Stimulated activated naive CD8-positive, alpha-beta T cell treated with anti-CD3 and anti-CD28 coated beads, Interleukin-15, amount 100 ng/mL, for 72 hours (primary cell): ENCODE measurements around the gene FSTL3.

Source experiments
- ATAC-seq: fragments of 150-1000 bp; cut with Tn5 transposase; 2 replicates; pipeline ENCODE4 v1.10.0; 2021; ENCODE audit warnings: mild to moderate bottlenecking, moderate library complexity
- DNase-seq, 2 donors: peaks; one replicate each; pipeline ENCODE4 v3.0.0; 2021 to 2022
- H3K27ac Mint-ChIP-seq, 2 donors: one replicate each; pipeline ENCODE4 v1.8.0; 2022; ENCODE audit warnings: mild to moderate bottlenecking in 2 of 2, mixed read lengths in 2 of 2, moderate library complexity in 2 of 2
- H3K27me3 Mint-ChIP-seq: one replicate; pipeline ENCODE4 v1.8.0; 2022; ENCODE audit warnings: mixed read lengths
- H3K4me1 Mint-ChIP-seq: one replicate; pipeline ENCODE4 v1.8.0; 2022; ENCODE audit warnings: mild to moderate bottlenecking, mixed read lengths
- H3K4me3 Mint-ChIP-seq, 2 donors: one replicate each; pipeline ENCODE4 v1.8.0; 2022; ENCODE audit warnings: mild to moderate bottlenecking in 2 of 2, mixed read lengths in 2 of 2, moderate library complexity in 1 of 2
- H3K9me3 Mint-ChIP-seq, 2 donors: one replicate each; pipeline ENCODE4 v1.8.0; 2022; ENCODE audit warnings: mixed read lengths in 2 of 2

FSTL3 gene

DNA sequence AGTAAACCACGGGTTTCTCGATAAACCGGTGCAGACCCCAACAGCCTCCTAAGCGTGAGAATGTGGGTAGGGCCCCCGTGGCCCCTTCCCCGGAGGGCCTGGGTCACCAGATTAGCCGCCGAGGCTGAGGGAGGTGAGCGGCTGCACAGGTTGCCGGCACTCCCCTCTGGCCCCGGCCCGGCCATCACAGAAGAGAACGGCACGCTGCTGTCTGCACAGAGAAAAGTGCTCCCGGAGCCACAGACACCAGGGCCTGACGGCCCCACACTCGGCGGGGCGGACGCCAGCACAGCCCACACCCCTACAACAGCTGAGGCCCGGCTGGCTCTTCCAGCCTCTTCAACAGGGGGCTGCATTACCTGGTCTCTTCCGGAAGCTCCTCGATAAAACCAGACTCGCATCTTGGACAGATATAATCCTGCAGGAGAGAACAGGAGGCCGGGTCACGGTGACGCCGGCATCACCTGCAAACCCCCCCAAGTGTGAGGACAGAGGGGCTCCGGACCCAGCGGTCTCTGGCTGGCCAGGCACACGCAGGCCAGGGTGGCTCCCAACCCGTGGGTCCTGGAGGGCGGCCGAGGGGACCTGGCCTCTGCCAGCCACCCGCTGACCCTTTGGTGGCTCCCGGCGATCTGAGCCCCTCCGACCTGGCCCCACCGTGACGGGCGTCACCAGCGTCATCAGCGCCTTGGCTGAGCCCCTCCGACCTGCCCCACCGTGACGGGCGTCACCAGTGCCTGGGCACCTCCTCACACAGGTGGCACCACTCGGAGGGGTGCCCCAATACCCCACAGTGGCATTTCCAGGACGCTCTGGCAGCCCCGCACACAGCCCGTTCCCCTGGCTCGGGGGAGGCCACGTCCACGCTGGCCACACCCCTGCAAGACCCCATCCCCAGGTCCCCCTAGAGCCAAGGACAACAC, 23.5 kb upstream of the FSTL3 start:
- peaks cover 31% of the 10 kb centered on the region for H3K4me1 Mint-ChIP-seq
- DNase-seq (no peak), ATAC-seq (peak; percentile 17)
- H3K4me3 Mint-ChIP-seq, result no peak overlapping the region
- no peak overlapping the region for H3K27ac Mint-ChIP-seq
- no peaks in the 10 kb centered on the region for H3K9me3 Mint-ChIP-seq
- H3K27me3 Mint-ChIP-seq, result no peaks in the 10 kb centered on the region

DNA sequence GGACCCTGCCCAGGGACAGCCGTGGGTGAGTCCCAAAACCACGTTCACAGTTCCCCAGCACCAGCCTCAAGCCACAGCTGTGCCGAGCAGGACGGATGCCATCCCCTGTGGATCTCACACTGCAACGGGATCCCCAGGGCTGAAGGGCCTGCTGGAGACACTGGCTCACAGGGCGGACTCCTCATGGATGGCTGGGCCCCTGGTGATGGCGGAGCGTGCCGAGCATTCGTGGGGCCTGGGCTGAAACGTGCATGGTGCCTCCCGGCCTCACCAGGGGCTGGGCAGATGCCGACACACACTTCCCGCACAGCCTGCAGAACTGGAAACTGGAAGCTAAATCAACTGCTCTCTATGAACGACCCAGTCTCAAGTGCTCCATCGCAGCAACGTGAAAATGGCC, 22.8 kb upstream of the FSTL3 start:
- H3K27ac Mint-ChIP-seq, result no peak overlapping the region
- no peak overlapping the region for H3K4me3 Mint-ChIP-seq
- peaks cover 36% of the 10 kb centered on the region for H3K4me1 Mint-ChIP-seq

DNA sequence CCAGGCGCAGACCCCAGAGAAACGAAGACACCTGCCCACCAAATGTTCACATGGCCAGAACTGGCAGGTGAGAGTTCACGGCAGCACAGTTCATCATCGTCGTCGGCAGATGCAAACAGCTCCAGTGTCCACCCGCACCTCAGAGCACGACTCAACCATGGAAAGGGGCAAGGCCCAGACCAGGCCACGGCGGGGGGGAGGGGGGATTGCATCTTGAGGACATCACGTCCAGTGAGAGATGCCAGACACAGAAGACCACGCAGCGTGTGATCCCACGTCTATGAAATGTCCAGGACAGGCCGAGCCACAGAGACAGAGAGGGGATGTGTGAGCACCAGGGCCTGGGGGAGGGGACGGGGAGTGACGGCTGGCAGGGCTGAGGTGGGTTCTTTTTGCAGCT, 20.5 kb upstream of the FSTL3 start:
- H3K4me1 Mint-ChIP-seq, result peaks cover 58% of the 10 kb centered on the region
- no peak for DNase-seq
- no peak for ATAC-seq
- H3K27ac Mint-ChIP-seq, result peak overlapping the region in 1 of 2 donors; percentile 69
- H3K27me3 Mint-ChIP-seq, result no peaks in the 10 kb centered on the region
- no peak overlapping the region for H3K4me3 Mint-ChIP-seq
- H3K9me3 Mint-ChIP-seq, result no peaks in the 10 kb centered on the region

More for the DNA sequence above, 22.8 kb upstream of the FSTL3 start:
- ATAC-seq (no peak), DNase-seq (no peak)
- Mint-ChIP-seq H3K27me3 (no peaks in the 10 kb centered on the region), H3K9me3 (no peaks in the 10 kb centered on the region)

DNA sequence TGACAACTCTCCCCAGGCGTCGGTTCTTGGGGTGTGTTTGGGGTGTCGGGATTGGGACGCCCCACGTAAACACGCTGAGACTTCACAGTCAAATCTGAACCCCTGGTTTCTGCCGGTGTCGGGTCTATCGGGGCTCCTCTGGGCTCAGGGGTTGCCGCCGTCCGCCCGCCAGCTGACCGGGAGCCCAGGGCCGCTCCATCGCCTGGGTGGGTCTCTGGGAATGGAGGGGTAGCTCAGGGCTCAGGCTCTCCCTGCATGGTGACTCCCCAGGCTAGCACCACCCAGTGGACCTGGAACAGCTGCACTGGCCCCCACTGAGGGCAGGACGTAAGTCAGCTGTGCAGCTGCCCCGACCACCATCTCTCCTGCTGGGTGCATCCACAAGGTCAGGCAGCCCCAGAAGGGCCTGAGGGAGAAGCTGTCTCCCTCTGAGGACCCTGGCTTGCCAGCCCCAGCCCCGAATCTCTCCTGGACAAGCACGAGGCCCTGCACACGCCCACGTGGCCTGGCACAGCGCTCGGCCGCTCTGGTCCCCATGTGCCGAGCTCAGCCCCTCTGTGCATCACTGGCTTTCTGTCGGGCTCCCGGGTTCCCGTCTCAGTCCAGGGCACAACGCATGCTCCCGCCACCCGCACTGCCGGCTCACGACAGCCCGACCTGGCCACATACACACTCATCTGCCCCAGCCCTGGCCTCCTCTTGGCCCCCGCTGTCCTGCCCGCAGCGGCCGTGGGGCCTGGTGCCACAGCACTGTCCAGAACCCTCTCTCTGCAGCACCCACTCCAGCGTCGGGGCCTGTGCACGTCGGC, 19.2 kb upstream of the FSTL3 start:
- Mint-ChIP-seq H3K27ac (peak overlapping the region; percentile 33 to 94), H3K4me1 (peaks cover 64% of the 10 kb centered on the region), H3K27me3 (no peaks in the 10 kb centered on the region), H3K9me3 (no peaks in the 10 kb centered on the region), H3K4me3 (no peak overlapping the region)
- DNase-seq, result no peak
- no peak for ATAC-seq

DNA sequence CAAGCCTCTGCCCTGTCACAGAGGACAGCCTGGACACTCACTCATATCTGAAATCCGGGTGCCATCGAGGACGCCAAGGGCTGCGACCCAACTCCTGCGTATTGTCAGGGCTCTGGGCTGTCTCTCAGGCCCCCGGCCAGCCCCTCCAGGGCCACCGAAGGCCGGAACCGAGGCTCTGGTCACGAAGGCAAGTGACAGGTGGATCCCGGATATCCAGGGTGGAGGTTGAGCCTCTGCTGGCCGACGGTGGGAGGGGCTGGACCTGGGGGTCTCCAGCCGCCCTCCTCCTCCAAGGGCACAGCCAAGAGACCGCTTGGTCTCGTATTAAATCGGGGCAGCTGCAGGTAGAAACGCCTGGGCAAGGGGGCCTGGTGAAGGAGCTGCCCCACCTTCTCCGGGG, 18.6 kb upstream of the FSTL3 start:
- no peaks in the 10 kb centered on the region for H3K9me3 Mint-ChIP-seq
- DNase-seq, result no peak
- peaks cover 64% of the 10 kb centered on the region for H3K4me1 Mint-ChIP-seq
- H3K4me3 Mint-ChIP-seq, result no peak overlapping the region
- H3K27ac Mint-ChIP-seq, result peak overlapping the region in 1 of 2 donors; percentile 94
- no peaks in the 10 kb centered on the region for H3K27me3 Mint-ChIP-seq
- ATAC-seq, result no peak

DNA sequence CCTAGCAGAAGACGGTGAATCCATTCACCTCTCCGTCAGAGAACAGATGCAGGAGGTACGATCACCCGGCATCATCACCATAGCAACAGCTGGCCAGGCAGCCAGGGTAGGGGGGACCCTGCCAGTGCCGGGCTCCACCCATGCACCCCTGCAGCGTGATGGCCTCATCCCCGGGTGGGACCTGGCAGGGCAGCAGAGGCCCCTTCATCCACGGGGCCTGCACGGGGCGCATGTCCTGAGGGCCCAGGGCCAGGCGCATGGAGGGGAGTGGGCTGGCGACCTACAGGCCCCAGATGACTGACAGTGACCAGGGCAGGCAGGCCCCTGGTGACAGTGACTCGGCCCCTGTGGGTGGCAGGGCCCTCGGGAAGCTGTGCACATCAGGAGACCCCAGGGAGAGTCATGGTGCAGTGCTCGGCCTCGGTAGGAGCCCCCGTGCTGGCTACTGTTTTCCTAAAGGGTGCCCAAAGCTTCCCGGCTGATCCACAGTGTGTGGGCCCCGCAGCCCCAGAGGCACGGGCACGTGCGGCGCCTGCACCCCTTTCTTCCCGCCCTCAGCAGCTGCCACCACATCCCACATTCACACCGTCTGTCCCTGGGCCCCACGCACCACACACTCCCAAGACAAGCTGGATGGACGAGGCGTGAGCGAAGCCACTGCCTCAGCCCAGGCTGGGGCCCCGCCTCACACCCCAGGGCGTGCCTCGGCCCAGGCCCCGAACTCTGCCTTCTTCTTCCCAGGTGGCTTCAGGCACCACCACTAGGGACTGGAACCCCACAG, 17.9 kb upstream of the FSTL3 start:
- H3K4me1 Mint-ChIP-seq, result peaks cover 65% of the 10 kb centered on the region

DNA sequence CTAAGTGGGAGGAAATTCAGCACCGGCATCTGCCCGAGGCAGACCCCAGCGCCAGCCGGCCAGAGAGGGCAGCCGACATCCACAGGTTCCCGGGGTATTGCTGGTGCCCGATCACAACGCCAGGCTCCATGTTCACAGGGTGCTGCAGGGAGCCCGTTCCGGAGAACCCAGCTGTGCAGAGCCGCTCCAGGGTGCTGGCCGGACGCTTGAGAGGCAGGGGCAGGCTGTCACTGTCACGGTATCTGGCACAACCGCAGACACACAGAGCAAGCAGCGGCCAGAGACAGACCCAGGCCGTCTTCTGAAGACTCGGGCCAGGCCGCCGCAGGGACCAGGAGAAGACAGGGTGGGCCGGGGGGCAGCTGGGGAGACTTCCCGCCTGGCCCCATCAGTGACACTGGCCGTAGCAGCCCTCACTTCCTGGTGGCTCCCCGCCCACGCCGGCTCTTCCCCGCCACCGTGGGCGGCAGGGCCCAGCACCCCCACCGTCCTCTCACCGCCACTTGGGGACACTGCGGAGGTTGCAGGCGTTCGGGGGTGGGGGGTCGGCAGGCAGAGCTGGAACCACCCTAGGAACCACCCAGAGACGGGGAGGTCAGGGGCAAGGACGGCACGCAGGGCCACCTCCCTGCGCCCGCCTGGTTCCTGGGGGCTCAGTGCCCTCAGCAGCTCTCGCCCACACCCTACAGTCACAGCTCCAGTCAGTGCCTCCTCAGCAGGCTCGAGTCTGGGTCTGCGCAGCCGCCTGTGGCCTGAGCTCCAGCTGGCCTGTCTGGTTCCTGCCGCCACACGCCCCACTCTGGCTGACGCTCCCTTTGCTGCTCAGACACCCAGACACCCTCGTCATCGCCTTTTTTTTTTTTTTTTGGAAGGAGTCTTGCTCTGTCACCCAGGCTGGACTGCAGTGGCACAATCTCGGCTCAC, 17.0 kb upstream of the FSTL3 start:
- Mint-ChIP-seq H3K9me3 (no peaks in the 10 kb centered on the region), H3K4me3 (peak overlapping the region; percentile 96 to 97), H3K27ac (peak overlapping the region; percentile 65 to 95), H3K4me1 (peaks cover 73% of the 10 kb centered on the region), H3K27me3 (no peaks in the 10 kb centered on the region)
- DNase-seq (no peak), ATAC-seq (no peak)

More for the DNA sequence above, 17.9 kb upstream of the FSTL3 start:
- no peak for DNase-seq
- no peak for ATAC-seq
- H3K27me3 Mint-ChIP-seq, result no peaks in the 10 kb centered on the region
- peak overlapping the region; percentile 3 to 96 for H3K4me3 Mint-ChIP-seq
- peak overlapping the region in 1 of 2 donors; percentile 48 for H3K27ac Mint-ChIP-seq
- H3K9me3 Mint-ChIP-seq, result no peaks in the 10 kb centered on the region

DNA sequence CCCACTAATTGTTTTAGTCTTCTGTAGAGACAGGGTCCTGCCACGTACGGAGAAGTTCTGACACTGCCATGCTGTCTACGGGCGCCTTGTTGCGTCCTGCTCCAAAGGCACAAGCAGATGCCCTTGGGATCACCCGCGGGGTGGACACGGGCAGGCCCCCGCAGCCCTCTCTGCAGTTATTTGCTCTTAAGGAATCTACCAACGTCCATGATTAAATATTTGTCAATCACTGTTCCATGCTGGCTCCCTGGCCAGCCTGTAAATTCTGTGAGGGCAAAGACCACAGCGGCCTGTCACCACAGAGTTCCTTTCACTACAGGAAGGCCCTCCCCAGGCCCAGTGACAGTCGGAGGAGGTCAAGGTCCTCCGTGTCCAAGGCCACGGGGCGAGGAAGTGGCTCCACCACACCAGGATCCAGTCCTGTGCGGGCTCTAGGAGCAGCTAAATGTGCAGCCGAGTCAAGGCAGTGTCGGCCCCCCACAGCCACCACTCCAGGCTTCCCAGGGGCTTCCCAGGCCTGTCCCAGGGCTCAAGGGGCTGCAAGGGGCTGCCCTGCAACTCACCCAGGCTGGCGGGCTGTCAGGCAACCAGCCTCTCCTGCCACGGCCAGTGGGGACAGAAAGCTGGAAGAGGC, 15.3 kb upstream of the FSTL3 start:
- peak overlapping the region; percentile 96 to 97 for H3K4me3 Mint-ChIP-seq
- ATAC-seq (peak; percentile 6), DNase-seq (no peak)
- no peaks in the 10 kb centered on the region for H3K27me3 Mint-ChIP-seq
- peaks cover 70% of the 10 kb centered on the region for H3K4me1 Mint-ChIP-seq
- no peaks in the 10 kb centered on the region for H3K9me3 Mint-ChIP-seq
- peak overlapping the region; percentile 84 to 98 for H3K27ac Mint-ChIP-seq

DNA sequence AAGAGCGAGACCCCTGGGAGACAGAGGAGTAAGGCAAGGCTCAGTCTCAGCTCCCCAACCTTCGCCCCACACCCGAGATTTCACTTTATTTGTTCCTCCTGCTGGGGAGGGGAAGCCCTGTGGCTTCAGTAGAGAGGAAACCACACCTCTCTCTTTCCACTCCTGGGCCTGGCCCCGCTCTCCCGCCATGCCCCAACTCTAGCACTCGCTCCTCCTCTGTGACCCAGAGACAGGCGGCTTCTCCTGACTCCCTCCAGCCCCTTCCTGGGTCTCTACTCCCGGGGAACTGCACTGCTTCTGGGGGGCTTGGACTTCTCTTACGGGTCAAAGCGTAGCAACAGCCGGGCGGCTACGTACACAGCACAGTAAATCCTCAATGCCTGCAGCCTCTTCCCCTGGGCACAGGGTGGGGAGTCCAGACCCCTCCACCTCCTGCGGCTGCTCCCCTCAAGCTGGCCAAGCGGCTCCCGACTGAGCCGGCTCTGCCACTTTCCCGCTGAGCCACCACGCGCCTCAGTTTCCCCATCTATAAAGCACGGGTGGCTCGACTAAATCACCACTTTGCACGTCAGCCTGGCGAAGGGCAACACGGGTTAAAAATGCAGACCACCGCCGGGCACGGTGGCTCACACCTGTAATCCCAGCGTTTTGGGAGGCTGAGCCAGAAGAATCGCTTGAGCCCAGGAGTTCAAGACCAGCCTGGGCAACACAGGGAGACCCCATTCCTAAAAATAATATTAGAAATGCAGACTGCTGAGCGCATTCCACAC, 14.6 kb upstream of the FSTL3 start:
- Mint-ChIP-seq H3K27ac (peak overlapping the region; percentile 89 to 98), H3K4me1 (peaks cover 63% of the 10 kb centered on the region), H3K9me3 (no peaks in the 10 kb centered on the region), H3K27me3 (no peaks in the 10 kb centered on the region), H3K4me3 (peak overlapping the region; percentile 96 to 97)
- DNase-seq, result peak; percentile 58 to 72
- peak; percentile 70 for ATAC-seq

DNA sequence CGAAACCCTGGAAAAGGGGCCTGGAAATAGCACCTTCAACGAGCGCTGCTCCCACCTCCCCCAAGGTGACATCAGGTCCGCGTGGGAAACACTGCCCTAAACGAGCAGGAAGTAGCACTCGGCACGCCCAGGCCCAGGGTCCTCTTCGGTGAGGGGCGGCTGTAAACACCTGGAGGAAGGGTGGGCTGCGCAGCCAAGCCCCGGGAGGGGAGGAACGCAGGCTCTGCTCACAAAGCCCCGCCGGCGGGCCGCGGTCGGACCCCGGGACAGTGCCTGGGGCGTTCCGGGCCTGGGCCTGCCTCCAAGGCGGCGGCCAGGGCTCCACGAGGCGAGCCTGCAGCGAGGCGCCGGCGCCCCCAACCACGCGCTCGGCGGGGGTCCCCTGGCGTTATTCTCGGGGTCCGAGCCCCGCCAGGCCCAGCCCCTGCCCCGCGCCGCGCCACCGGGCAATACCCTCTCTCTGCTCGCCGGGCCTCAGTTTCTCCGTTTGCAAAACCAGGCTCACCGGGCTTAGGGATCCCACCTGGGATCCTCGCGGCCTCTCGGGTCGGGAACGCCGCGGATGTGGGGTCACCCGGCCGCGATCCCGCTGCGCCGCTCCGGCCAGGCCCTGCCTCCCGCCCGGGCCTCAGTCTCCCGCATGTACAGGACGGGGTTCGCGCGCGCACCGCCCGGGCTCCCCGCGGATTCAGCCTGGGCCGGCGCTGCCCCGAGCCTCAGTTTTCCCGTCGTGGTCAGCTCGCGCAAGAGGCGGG, 13.8 kb upstream of the FSTL3 start:
- peaks cover 57% of the 10 kb centered on the region for H3K4me1 Mint-ChIP-seq
- H3K9me3 Mint-ChIP-seq, result no peaks in the 10 kb centered on the region
- H3K27ac Mint-ChIP-seq, result peak overlapping the region; percentile 89 to 98
- peak; percentile 36 for ATAC-seq
- H3K4me3 Mint-ChIP-seq, result peak overlapping the region; percentile 96 to 97
- DNase-seq, result peak; percentile 56 to 69
- no peaks in the 10 kb centered on the region for H3K27me3 Mint-ChIP-seq

DNA sequence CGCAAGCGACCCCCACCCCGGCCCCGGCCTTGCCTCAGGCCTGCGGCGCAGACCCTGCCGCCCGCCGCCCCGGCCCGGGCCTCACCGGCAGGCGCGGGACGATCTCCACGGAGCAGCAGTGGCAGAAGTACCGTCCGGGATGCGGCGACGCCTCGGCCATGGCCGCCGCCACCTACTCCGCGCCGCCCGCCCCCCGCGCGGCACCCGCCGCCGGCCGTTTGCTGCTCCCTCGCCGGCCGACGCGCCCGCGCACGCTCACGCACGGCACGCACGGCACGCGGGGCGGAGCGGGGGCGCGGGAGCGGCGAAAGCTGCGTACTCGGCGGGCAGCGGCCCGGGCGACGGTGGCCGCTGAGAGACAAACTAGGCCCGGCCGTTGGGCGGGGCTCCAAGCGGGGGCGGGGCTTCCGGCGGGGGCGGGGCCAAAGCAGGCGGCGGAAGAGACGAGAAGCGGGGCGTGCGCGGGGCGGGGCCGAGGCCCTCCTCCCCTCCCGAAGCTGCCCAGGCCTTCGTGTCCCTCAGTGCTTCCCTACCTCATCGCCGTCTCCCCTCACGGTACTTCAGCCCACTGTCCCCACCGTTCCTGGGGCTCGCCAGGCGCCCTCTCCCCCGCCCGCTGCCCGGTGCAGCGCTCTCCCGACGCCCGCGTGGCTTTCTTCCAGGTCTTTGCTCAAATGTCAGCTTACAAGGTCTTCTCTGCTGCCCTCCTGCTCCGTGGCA, 13.1 kb upstream of the FSTL3 start, which contains the start of gene RNF126:
TSS of gene RNF126 (minus strand) at position 253 of the 720 bp plus-strand sequence. CDS start at position 160, 93 bp downstream.
- Mint-ChIP-seq H3K9me3 (no peaks in the 10 kb centered on the region), H3K27ac (peak within 1 kb of the TSS; percentile 89 to 98), H3K4me3 (peak within 1 kb of the TSS; percentile 96 to 97), H3K4me1 (peaks cover 51% of the 10 kb centered on the region), H3K27me3 (no peaks in the 10 kb centered on the region)
- ATAC-seq (peak; percentile 65), DNase-seq (peak; percentile 89 to 90)

DNA sequence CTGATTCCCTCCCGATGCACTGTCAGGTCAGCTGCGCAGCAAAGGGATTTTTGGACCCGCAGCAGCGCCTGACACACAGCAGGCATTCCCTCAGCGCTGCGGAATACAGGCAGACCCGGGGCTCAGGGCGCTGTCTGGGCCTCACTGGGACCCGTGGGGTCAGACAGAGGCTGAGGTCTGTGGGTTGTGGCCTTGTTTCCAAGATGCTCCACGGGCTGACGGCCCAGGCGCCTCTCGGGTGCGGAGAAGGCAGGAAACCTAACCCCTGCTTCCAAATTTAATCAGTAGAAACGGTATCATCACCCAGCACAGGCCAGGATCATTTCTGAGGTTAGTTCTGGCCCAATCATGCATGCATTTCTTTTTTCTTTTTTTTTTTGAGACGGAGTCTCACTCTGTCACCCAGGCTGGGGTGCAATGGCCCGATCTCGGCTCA, 12.5 kb upstream of the FSTL3 start:
- Mint-ChIP-seq H3K4me1 (peaks cover 46% of the 10 kb centered on the region), H3K27me3 (no peaks in the 10 kb centered on the region), H3K9me3 (no peaks in the 10 kb centered on the region), H3K27ac (peak overlapping the region; percentile 68 to 93), H3K4me3 (peak overlapping the region; percentile 91 to 92)
- ATAC-seq, result no peak
- no peak for DNase-seq
